ENCODE measurements around the gene CMSS1. TPM values are rescaled to one million over a fixed set of nuclear protein-coding genes. Genes with fewer than 3 reads are reported as not detected.

Gene CMSS1
- total and polyA plus RNA-seq, 12 donors = 16.2 to 75.6 (median 33.0) TPM

- Histone ChIP-seq H3K27me3 (no peaks in the 10 kb centered on the region), H3K4me1 (replicated peaks in 1 of 2) (peaks cover 5 to 34% of the 10 kb centered on the region in 2 donors), H3K27ac (peak overlapping the region; percentile 9 to 70 (median 59)), H3K4me3 (no peak overlapping the region), H3K36me3 (replicated peaks in 1 of 2) (no peaks in the 10 kb centered on the region), H3K9me3 (replicated peaks in 1 of 3) (no peaks in the 10 kb centered on the region)
- TF ChIP-seq CTCF (IDR thresholded peaks at IDR 0.05) = no peak
- TF ChIP-seq POLR2A (IDR thresholded peaks at IDR 0.05) = peak in 1 of 2 donors; percentile 53
- peak; percentile 78 to 92 (median 89) for DNase-seq
- WGBS, 4 donors = 28 to 47% (median 38%) methylated on average over 4 of the region's 4 CpGs
- intact Hi-C loops (cut with DNase I) = no loop called here
Observed at GRCh38 chr3:99925584-99926230, 108.0 kb downstream of the CMSS1 start.

GRCh38 chr3:99927671-99928457 is 110.2 kb downstream of the CMSS1 start:
- TF ChIP-seq POLR2A (IDR thresholded peaks at IDR 0.05) = no peak
- TF ChIP-seq CTCF (IDR thresholded peaks at IDR 0.05) = no peak
- no peak overlapping the region for H3K27ac ChIP-seq
- H3K4me1 ChIP-seq (replicated peaks in 1 of 2) = peaks cover 3 to 28% of the 10 kb centered on the region in 2 donors
- H3K36me3 ChIP-seq (replicated peaks in 1 of 2) = no peaks in the 10 kb centered on the region
- H3K9me3 ChIP-seq (replicated peaks in 1 of 3) = no peaks in the 10 kb centered on the region
- no peak overlapping the region for H3K4me3 ChIP-seq
- no peaks in the 10 kb centered on the region for H3K27me3 ChIP-seq
- DNase-seq = no peak
- intact Hi-C loops (cut with DNase I) = no loop called here
- WGBS, 4 donors = 85 to 90% (median 88%) methylated on average over 7 of the region's 7 CpGs

- Histone ChIP-seq H3K27ac (peak overlapping the region in 1 of 5 donors; percentile 36), H3K9me3 (replicated peaks in 1 of 3) (no peaks in the 10 kb centered on the region), H3K36me3 (replicated peaks in 1 of 2) (no peaks in the 10 kb centered on the region), H3K27me3 (no peaks in the 10 kb centered on the region), H3K4me3 (no peak overlapping the region), H3K4me1 (replicated peaks in 1 of 2) (peaks cover 3 to 28% of the 10 kb centered on the region in 2 donors)
- 66 to 71% (median 71%) methylated on average over 7 of the region's 7 CpGs for WGBS, 4 donors
- TF ChIP-seq POLR2A (IDR thresholded peaks at IDR 0.05) (no peak), CTCF (IDR thresholded peaks at IDR 0.05) (peak in 2 of 6 experiments; percentile 6 to 18)
- DNase-seq = no peak
- intact Hi-C loops (cut with DNase I) = no loop called here
Observed at GRCh38 chr3:99928771-99929744, 111.4 kb downstream of the CMSS1 start.

All from adrenal gland (tissue), 12 donors.